GM21367 (cell line): ENCODE measurements around the gene COX5B.
A peak's percentile ranks its signal among the peaks of the same experiment; 100 is the strongest.

Source experiments
- ATAC-seq: cut with Tn5 transposase; IDR thresholded peaks from one replicate; pipeline ENCODE4 v1.9.1; 2021; ENCODE audit not compliant: unreplicated experiment

COX5B gene

DNA sequence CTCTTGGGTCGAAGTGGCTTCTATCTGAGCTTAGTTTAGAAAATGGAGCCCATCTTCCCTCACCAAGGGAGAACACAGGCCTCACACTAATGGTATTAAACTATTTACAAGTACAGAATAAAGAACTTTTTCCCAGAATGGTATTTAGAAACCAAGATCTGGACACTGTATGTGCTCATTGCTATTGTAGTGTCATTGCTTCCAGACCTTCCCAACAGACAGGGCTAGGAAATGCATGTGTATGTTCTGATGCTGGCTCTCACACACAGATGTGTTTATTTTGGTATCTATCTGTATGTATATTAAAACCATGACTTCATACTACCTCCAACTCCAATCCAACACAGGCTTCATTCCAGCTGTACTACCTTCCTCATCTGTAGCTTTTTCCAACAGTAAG, 8.0 kb downstream of the COX5B start:
- ATAC-seq: no peak

DNA sequence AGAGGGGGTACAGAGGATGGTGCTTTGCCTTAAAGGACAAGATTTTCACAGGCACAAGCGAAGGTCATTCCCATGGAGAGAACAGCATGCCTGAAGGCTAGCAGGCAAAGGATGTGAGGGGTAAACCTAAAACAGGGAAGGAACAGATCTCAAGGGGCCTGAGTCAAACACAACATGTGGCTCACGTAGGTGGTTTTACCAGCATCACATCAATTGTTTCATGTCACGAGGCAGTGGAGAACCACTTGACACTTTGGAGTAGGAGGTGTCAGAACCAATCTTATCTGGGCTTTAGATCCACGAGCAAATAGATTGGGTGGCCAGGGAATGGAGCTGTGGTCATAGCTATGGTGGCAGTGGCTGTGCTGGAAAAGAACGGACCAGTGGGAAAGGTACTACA, 8.4 kb downstream of the COX5B start:
- ATAC-seq: no peak

DNA sequence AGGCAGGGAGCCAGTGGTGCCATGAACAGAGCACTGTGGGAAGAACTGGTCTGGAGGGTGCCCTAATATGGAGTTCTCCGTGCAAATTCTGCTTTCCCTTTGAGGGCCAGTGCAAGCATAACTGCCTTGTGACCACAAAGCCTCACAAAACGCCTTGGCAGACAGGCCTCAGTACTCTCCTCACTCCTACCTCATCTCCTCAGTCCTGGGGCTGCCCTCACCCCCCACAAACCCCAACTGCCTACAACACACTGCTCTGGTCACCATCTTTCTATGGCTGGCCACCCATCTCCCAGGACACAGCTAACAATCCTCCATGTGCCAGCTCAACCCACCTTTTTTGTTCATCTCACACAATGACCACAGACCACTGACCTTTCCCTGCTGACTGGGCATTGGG, 8.9 kb downstream of the COX5B start:
- ATAC-seq: no peak

DNA sequence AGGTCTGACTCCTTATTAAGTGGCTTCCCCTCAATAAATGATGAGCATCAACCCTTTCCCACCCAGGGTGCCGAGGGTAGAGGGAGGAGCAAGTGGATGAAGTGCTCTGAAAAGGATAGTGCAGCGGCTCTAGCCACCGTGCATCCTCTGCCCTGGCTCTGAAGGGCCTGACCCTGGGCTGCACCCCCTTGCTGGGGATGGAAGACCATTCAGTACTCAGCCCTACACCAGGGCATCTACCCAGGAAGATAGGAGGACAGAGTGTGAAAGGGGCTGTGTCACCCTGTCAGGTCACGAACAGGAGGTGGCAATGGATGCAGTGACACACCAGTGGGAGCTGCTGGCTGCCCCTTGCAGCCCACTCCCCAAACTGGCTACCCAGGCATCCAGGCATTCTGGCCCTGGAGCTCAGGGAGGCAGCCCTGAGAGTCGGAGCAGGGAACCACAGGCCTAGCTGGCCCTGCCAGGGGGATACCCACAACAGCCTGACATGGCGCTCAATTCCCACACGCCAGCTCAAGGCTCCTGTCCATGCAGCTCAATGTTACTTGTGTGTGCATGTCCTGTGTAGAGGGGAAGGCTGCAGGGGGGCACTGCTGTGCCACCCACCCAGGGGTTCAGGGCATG, 10.4 kb downstream of the COX5B start:
- ATAC-seq: no peak

DNA sequence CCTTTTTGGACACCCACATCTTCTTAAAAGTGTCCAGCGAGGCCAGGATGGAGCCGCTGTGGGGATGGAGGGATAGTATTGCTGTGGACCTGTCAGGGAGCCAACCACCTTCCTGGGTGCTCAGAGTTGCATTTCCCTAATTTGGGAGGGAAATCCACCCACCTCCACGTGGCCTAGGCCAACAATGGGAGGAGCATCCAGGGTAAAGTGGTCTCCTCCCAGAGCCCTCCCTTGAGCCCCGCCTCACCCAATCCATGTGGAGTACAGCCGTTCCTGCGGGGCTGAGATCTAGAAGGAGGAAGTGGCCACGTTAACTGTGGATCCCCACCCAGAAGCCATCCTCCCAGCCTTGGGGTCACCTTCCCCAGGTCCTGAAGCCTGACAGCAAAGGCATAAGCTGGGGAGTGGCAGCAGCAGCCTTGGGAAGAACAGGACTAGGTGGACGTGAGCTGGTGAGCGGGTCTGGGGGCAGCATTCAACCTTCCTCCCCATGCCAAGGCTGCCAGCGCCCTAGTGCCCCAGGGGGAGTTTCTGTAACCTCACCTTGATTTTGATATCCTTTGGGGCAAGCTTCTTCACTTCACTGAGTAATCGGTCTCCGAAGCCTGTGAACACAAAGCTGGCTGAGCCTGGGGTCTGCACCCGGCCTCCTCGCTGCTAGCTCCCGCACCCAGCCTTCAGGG, 11.2 kb downstream of the COX5B start:
- ATAC-seq: no peak

DNA sequence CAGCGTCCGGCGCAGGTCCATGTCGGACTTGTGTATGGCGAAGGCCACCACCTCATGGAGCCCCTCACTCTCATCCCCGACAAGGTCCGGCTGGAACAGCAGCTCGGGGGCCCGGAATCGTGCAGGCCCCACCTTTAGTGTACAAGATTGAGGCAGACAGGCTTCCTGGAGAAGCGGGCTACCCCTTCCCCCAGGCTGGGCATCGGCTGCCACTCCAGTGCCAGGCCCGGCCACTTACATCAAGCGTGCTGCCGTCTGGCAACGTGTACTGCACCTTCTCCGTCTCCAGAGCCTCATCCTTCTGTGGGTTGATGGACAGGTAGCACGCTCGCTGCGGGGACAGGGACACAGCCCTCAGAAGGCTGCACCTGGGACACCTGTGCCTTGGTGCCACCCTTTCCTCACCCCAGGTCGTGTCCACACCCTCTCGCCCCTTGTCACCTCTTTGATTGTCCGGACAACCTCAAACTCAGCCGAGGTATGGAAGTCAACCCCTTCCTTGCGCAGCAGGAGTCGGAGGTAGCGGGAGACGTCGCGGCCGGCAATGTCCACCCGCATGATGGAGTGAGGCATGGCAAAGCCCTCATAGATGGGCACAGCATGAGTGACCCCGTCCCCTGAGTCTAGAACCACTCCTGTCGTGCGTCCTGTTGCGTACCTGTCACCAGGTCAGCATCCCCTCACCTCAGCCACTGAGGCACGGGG, 12.3 kb downstream of the COX5B start:
- ATAC-seq: no peak

DNA sequence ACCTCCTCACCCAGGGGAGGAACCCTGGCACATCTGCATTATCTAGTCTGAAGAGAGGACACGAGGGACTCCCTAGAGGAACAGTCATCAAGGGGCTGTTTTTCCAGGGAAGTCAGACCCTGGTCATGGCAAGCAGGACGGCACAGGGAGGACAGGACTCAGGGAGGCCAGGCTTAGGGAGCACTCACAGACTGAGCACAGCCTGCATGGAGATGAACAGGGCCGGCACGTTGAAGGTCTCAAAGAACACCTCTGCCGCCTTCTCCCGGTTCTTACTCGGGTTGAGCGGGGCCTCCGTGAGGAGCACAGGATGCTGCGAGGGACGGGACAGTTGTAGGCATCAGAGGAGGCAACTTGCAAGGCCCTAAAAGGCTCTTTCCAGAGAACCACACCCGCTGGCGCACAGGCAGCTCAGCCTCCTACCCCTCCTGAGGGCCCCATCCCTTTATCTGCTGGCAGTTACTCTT, 12.9 kb downstream of the COX5B start:
- ATAC-seq: no peak

DNA sequence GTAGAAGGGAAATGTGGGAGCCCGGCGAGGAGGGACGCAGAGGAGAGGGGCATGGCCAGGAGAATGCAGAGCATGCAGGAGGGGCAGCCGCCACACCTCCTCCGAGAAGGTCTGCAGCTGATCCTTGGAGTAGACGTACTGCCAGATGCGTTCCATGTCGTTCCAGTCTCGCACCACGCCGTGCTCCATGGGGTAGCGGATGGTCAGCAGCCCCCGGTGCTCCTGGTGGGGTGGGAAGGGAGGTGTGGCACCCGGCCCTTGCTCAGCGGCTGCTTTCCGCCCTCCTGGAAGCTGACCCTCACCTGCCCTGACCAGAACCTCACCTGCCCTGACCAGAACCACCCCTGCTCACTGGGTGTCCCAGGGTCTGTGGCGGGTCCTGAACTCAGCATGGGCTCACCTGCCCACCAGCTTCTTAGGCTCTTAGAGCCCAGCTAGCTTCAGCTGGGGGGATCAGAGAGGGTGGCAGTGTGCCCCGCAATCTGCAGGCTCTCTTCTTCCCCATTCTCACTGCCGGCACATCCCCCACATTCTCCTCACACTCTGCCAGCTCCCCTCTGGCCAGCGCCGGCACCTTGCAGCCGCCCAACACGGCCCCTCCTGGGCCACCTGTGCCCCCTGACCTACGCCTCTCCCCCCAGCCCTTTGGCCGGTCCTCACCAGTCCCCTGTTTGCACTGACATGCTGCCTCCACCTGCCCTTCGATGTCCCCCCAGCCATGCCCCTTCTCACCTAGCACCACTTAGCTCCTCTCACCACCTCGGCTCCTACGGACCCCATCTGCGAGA, 13.6 kb downstream of the COX5B start:
- ATAC-seq: no peak

DNA sequence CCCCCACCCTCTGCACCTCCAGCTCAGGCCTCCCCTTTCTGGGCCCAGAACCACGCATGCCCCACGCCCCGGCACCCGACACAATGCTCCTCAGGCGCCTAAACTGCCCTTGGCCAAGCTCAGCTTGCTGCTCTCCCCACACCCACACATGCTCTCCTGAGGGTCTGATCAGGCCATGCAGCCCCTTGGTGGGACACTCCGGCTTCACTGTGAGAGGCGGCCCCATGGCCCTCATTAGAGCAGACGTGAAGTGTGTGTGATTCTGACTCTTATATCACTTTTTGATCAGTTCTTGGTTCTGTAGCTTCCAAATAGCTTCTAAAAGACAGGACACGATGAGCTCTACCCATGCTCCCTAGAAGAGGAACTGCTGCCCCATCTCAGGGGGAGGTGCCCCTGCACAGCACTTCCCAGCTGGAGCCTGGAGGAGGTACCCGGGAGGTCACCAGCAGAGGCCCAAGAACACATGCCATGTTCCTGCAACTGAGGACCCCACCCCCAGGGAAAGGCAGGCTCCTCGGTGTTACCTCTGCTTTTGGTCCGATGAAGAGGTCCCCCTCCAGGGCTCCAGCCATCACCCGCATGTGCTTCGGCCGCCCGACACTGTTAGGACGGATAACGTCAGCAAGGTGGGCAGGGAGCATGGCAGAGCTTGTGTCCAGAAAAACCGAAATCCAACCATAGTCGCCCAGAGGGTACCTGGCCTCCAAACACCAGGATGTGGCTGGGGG, 14.3 kb downstream of the COX5B start:
- no peak for ATAC-seq

DNA sequence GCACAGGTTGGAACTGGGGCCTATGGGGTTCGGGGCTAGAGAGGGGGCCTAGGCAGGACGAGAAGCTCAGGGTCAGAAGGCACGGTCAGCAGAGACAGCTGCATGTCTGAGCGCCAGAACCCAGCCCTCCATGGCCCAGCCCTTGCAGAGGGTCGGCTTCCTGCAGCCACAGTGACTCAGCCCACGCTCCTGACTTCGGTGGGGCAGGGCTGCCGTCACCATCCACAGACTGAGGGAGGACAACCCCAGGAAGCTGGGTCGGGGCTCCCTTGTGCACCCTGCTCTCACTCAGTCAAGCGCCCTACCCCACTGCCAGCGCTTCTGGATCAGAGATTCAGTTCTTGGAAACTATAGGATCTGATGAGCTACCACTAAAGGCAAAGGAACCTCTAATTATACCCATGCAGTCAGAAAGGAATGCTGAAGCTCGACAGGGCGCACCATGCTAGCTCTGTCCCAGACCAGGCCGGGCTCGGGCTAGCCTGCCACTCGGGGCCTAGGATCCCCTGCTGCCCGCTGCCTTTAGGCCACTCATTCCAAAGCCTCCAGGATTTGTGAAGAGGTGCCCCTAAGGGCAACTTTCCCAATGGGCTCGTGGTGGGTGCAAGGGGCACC, 15.0 kb downstream of the COX5B start:
- ATAC-seq: no peak

DNA sequence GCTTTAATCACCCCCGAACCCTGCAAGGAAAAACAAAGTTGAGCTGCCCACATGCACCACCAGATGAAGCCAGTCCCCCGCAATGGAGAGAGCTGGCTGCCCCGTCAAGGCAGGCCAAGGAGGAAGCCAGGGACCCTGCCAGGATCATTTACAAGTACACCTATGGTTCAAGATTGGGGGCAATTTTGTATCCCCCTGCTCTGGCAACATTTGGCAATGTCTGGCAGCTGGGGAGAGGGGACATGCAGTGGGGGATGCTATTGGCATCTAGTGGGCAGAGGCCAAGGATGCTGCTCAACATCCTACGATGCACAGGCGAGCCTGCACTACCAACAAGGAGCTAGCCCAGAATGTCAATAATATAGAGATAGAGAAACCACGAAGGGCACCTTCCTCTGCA, 16.1 kb downstream of the COX5B start:
- no peak for ATAC-seq

DNA sequence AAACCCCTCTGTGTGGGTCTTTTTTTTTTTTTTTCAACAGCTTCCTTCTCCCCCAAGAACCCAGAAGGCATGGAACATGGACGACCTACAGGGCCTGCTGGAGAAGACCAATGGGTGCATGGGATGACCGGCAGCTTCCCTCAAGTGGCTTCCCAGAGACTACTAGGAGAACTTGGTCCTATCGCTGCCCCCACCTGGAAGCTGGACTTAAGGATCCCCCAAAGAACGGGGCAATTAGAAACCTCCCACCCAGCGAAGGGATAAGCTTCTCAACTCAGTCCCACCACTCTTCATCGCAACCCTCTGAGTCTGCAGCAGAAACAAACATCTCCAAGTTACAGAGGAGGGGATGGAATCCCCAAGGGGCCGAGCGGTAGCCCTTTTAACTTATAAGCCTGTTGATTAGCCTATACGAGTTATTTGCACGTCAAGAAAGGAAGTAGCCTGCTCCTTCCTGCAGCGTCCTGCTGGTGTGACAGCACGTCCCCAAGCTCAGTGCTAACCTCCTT, 16.6 kb downstream of the COX5B start:
- ATAC-seq: no peak

DNA sequence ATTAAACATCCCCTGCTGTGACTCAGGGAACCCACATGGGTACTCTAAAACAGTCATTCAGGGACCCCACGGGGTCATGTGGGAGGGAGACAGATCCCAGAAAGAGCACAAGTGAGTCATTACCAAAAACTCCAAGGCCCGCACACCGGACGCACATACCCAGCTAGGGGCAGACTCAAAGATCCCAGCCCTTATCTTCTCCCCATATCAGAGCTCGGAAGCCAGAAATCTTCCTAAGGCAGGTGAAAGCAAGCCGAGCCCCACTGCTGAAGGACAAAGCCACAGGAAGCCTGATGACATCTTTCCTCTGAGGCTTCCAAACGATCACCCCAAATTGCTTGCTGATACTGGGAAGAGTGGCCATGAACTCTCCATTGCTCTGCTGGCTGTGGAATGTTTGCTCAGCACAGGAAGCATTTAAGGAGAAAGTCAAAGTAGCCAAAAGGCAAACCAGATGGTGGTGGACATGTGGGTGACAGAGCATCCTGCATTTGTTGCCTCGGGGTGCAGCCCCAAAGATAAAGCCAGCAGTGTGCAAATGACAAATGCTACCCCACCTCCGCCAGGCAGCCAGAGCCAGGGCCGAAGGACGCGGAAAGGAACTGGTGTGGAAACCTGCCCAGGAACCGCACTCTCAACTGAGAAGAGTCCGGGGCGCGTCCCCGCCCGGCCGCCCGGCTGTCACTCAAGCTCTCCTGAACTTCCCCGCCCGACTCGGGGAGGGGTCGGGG, 17.2 kb downstream of the COX5B start:
- ATAC-seq: peak; percentile 38

DNA sequence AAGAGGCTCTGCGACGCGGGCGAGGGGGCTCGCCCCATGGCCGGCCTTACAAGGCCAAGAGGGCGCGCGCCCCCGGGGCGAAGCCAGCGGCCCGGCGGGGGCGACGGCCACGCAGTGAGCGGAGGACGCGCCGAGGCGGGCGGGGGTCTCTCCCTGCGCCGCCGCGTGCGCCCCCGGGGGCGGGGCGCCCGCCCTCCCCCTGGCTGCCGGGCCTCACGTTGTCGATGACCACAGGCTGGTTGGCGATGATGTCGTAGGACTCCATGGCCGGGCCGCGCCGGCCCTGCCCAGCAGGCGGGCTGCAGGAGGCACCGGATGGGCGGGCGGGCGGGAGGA, 17.7 kb downstream of the COX5B start:
- no peak for ATAC-seq

DNA sequence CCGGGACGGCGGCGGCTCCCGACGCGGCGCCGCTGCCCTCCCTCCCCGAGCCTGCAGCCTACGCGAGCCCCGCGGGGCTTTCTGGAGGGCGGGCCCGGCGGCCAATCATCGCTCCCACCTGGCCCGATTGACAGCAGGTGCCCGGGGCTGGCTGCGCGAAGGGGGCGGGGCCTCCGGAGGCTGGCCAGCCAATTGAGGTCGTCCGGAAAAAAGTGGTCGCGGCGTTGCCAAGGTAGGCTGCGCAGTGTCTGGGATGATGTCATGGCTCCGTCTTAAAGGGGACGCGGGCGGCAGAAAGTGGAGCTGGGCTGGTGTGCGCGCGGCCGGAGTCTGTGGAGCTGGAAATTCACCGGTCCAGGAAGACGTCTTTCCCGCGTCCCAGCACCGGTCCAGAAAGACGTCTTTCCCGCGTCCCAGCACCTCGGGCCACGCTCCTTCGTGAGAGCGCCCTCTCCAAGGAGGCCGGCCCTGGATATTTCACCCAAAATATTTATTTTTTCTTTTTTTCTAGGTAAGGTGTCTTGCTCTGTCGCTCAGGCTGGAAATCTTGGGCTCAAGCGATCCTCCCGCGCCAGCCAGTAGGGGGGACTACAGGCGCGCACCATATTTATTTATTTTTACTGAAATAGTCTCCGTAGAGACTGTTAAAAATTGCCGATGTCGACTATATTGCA, 18.2 kb downstream of the COX5B start, which contains the start of gene ACTR1B:
TSS of gene ACTR1B (minus strand) at position 83 of the 674 bp plus-strand sequence. CDS start 154 bp downstream, outside the sequence.
- peak; percentile 79 for ATAC-seq

DNA sequence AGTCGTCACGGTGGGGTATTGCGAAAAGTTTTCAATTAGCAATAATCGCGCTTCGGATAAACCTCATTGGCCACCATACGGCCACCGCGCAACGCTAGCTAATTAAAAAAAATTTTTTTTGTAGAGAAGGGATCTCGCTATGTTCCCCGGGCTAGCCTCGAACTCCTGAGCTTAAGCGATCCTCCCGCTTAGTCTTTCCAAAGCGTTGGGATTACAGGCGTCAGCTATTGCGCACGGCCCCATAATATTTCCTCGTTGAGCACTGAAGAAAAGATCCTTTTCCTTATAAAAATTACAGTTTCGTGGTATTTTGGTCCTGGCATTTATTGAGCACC, 18.7 kb downstream of the COX5B start:
- ATAC-seq: no peak

DNA sequence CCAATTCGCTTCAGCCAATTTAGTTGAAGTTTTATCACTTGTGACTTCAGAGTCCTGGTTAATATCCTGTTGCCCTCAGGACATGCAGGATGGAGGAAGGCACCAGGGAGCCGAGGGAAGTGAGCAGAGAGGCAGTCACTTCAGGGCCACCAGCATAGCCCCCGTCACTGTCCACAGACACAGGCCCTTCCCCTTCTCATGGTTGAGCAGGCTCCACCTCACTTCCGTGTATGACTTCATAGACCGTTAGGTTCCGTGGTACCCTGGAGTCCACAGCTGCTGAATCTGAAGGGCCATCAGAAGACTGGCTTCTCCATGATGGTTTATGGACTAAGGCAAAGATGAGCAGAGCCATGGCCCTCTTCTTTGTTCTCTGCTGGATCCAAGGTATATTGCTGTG, 23.6 kb downstream of the COX5B start, which contains the start of gene C2orf92:
TSS of gene C2orf92 (plus strand) at position 266 of the 400 bp plus-strand sequence. CDS start at position 342, 76 bp downstream.
- no peak for ATAC-seq

DNA sequence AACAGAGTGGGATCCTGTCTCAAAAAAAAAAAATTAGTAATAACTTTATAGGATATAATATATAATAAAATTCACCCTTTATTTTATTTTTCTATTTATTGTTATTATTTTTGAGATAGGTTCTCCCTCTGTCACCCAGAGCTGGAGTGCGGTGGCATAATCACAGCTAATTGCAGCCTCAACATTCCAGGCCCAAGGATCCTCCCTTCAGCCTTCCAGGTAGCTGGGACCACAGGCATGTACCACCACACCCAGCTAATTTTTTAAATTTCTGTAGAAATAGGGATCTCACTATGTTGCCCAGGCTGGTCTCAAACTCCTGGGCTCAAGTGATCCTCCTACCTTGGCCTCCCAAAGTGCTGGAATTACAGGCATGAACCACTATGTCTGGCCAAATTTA, 24.6 kb downstream of the COX5B start:
- ATAC-seq: no peak

DNA sequence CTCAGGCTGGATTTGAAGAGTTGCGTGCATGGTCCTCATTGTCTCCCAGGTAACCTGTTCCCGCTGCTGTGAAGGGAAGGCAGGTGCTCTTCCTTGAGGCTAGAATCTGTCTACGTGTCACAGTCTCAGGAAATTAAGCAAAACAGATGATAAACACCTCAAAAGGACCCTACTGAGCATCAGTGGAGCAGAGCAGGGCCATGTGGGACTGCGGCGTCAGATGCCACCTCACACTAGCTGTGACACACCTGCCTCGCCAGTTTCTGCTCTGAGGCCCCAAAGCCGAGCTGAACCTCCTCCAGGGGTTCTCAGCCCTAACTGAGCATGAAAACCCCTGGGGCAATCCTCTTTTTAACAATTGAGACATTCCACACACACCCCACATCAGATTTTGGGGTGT, 25.7 kb downstream of the COX5B start:
- no peak for ATAC-seq
